Thyroid gland (tissue), 4 donors: Measurements from ENCODE around the gene RNF44. TPM values are rescaled to one million over a fixed set of nuclear protein-coding genes. Genes with fewer than 3 reads are reported as not detected.

Experiments used
- DNase-seq, 2 donors: peaks; one replicate each; pipeline ENCODE4 v3.0.0-alpha.2; 2019
- H3K27ac ChIP-seq, 3 donors: fragments of 200-600 bp; sonication (generic); 1 replicate in 2 of 3; 2 replicates in 1 of 3; pipeline ENCODE4 v1.5.1; 2016 to 2019; ENCODE audit warnings: mild to moderate bottlenecking in 1 of 3, moderate library complexity in 1 of 3
- H3K27me3 ChIP-seq: fragments of 200-600 bp; sonication (generic); one replicate; pipeline ENCODE4 v1.5.1; 2019
- H3K36me3 ChIP-seq, 2 donors: fragments of 200-600 bp; sonication (generic); one replicate each; pipeline ENCODE4 v1.5.1; 2016 to 2019
- H3K4me1 ChIP-seq, 2 donors: fragments of 200-600 bp; sonication (generic); one replicate each; pipeline ENCODE4 v1.5.1; 2017 to 2019
- H3K4me3 ChIP-seq, 3 donors: fragments of 200-600 bp; sonication (generic); replicated peaks in 1 of 3; 1 replicate in 2 of 3; 2 replicates in 1 of 3; pipeline ENCODE4 v1.5.1; 2016; ENCODE audit warnings: mild to moderate bottlenecking in 1 of 3
- H3K9me3 ChIP-seq: fragments of 200-600 bp; sonication (generic); one replicate; pipeline ENCODE4 v1.5.1; 2017
- POLR2A ChIP-seq, 2 donors: fragments of 450-650 bp; IDR thresholded peaks; one replicate each; pipeline ENCODE4 v1.6.1; 2017; ENCODE audit warnings: antibody characterized with exemption in 2 of 2, mild to moderate bottlenecking in 2 of 2, moderate library complexity in 1 of 2
- WGBS, 2 donors: methylation state at CpG; one replicate each; pipeline ENCODE4 v1.1.5; 2017; 5-methylcytosine and 5-hydroxymethylcytosine counted together
- intact Hi-C: fragments of 100-400 bp; cut with DNase I; formaldehyde crosslinking; loops from one replicate; pipeline ENCODE4 v1.15.1; 2023
- small RNA-seq: library from RNA; depleted of rRNA; stranded (forward); fragments of <200 nt; gene quantifications from one replicate; pipeline ENCODE3, GENCODE V24; 2016
- total RNA-seq, 4 donors: library from RNA; depleted of rRNA; stranded (reverse); fragments of >200 nt; gene quantifications; one replicate each; pipeline ENCODE4 v1.2.3, GENCODE V29; 2016
- TF ChIP-seq, protein P1 (sequence below), 6 experiments: fragments of 200-600 bp in 3 of 6; fragments of 450-650 bp in 3 of 6; sonication (generic) in 3 of 6; IDR thresholded peaks; one replicate each; pipeline ENCODE4 v1.5.1; 2016 to 2019; ENCODE audit warnings: antibody characterized with exemption in 6 of 6, mild to moderate bottlenecking in 2 of 6, inconsistent platforms in 1 of 6, moderate library complexity in 1 of 6

RNF44 gene
- total RNA-seq, 4 donors from 2014 or later: 12.1 to 27.3 (median 22.4) TPM

DNA sequence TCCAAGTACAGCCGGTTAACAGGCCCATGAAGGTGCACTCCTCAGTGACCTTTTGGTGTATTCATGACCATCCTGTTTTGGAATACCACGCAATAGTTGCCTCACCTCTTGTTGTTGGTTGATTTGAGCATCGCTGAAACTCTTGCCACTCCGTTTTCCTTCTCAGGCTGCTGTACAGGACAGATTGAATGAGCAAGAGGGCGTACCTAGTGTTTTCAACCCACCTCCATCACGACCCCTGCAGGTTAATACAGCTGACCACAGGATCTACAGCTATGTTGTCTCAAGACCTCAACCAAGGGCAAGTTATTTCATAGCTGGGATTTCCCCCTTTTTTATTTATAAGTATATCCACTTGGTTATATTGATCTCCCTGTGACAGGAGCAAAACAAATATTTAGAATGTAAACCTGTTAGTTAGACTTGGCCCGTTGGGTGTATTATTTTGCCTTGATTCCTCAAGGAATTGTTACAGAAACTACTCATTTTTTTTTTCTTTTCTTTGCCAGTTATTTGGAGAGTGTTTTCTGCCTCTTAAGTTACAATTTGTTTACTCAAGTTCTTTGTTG, 50.9 kb downstream of the RNF44 start:
- TF ChIP-seq, protein P1, sequence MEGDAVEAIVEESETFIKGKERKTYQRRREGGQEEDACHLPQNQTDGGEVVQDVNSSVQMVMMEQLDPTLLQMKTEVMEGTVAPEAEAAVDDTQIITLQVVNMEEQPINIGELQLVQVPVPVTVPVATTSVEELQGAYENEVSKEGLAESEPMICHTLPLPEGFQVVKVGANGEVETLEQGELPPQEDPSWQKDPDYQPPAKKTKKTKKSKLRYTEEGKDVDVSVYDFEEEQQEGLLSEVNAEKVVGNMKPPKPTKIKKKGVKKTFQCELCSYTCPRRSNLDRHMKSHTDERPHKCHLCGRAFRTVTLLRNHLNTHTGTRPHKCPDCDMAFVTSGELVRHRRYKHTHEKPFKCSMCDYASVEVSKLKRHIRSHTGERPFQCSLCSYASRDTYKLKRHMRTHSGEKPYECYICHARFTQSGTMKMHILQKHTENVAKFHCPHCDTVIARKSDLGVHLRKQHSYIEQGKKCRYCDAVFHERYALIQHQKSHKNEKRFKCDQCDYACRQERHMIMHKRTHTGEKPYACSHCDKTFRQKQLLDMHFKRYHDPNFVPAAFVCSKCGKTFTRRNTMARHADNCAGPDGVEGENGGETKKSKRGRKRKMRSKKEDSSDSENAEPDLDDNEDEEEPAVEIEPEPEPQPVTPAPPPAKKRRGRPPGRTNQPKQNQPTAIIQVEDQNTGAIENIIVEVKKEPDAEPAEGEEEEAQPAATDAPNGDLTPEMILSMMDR (IDR thresholded peaks at IDR 0.05): no peak
- TF ChIP-seq POLR2A (IDR thresholded peaks at IDR 0.05): no peak
- H3K27ac ChIP-seq: no peak overlapping the region
- intact Hi-C loops: no loop called here
- H3K4me1 ChIP-seq: no peaks in the 10 kb centered on the region
- no peak for DNase-seq
- no peaks in the 10 kb centered on the region for H3K9me3 ChIP-seq
- H3K36me3 ChIP-seq: peaks cover 16 to 29% of the 10 kb centered on the region in 2 donors
- H3K27me3 ChIP-seq: no peaks in the 10 kb centered on the region
- WGBS, 2 donors: 84 to 86% methylated on average over 7 of the region's 7 CpGs
- H3K4me3 ChIP-seq: no peak overlapping the region

DNA sequence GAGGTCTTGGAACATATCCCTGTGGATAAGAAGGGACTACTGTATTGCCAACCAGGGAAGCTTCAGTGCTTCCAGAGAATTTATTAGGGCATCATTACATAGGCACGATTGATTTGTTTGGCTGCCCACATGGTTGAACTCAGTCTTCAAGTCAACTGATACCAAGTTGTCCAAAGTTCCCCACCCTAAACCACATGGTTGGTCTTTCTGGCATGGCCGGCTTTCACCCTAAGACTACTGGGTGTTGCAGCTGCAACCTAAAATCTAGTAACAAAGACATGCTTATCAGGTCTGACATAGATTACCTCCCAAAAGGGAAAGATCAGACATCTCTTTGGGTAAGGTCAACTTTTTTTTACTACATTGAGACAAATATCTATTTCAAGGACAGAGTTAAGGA, 52.0 kb downstream of the RNF44 start:
- DNase-seq: no peak
- intact Hi-C loops: no loop called here
- H3K4me1 ChIP-seq: no peaks in the 10 kb centered on the region
- H3K27ac ChIP-seq: no peak overlapping the region
- TF ChIP-seq, protein P1 (IDR thresholded peaks at IDR 0.05): no peak
- TF ChIP-seq POLR2A (IDR thresholded peaks at IDR 0.05): no peak
- peaks cover 14 to 29% of the 10 kb centered on the region in 2 donors for H3K36me3 ChIP-seq
- 93 to 96% methylated on average over 2 of the region's 2 CpGs for WGBS, 2 donors
- no peaks in the 10 kb centered on the region for H3K27me3 ChIP-seq
- no peaks in the 10 kb centered on the region for H3K9me3 ChIP-seq
- H3K4me3 ChIP-seq: no peak overlapping the region

DNA sequence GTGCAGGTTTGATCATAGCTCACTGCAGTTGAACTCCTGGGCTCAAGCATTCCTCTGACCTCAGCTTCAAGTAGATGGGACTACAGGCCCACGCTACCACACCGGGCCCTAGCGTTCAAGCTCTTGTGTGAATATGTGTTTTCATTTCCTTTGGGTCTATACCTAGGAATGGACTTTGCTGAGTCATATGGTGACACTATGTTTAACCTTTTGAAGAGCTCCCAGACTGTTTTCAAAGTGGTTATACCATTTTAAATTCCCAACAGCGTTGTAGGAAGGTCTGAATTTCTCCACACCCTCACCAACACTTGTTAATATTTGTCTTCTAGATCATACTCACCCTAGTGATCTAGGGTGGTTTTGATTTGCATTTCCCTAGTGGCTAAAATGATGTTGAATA, 55.5 kb downstream of the RNF44 start:
- H3K36me3 ChIP-seq: peaks cover 12 to 13% of the 10 kb centered on the region in 2 donors
- no peaks in the 10 kb centered on the region for H3K4me1 ChIP-seq
- H3K27ac ChIP-seq: no peak overlapping the region
- 88 to 93% methylated on average over 4 of the region's 4 CpGs for WGBS, 2 donors
- DNase-seq: no peak
- intact Hi-C loops: no loop called here
- H3K9me3 ChIP-seq: no peaks in the 10 kb centered on the region
- no peak overlapping the region for H3K4me3 ChIP-seq
- no peak for TF ChIP-seq POLR2A (IDR thresholded peaks at IDR 0.05)
- H3K27me3 ChIP-seq: no peaks in the 10 kb centered on the region

Small RNA genes within 50 kb of the gene (small RNA-seq; reads per million reads assigned to genes)
- not detected for gene RF00019
- not detected for gene RN7SL684P

Other genes with a start within 250 kb of the RNF44 start
- gene KIAA1191, start 175.6 kb downstream of the RNF44 start, total RNA-seq: 100 to 1,000 TPM; 107 to 134 (median 119) TPM
- gene ARL10, start 171.9 kb downstream of the RNF44 start, total RNA-seq: 10 to 100 TPM in 1 of 4 donors, 1 to 10 TPM in 3; 2.1 to 11.0 (median 2.8) TPM
- 10 to 100 TPM in 2 of 4 donors, 1 to 10 TPM in 2; 4.7 to 13.7 (median 8.2) TPM for gene NOP16, start 148.8 kb downstream of the RNF44 start, total RNA-seq
- 100 to 1,000 TPM; 112 to 188 (median 138) TPM for gene HIGD2A, start 148.7 kb downstream of the RNF44 start, total RNA-seq
- 100 to 1,000 TPM in 3 of 4 donors, 10 to 100 TPM in 1; 95.2 to 139 (median 112) TPM for gene CLTB, start 120.9 kb downstream of the RNF44 start, total RNA-seq
- 100 to 1,000 TPM in 1 of 4 donors, 10 to 100 TPM in 3; 33.6 to 186 (median 43.2) TPM for gene FAF2, start 89.0 kb downstream of the RNF44 start, total RNA-seq
- under 1 TPM in 1 of 4 donors, not detected in 3; 0.11 TPM for gene CDHR2, start 11.9 kb upstream of the RNF44 start, total RNA-seq
- gene GPRIN1, start 72.8 kb upstream of the RNF44 start, total RNA-seq: under 1 TPM; 0.24 to 0.75 (median 0.30) TPM
- gene SNCB, start 93.1 kb upstream of the RNF44 start, total RNA-seq: not detected
- not detected for gene EIF4E1B, start 93.3 kb upstream of the RNF44 start, total RNA-seq
- 10 to 100 TPM; 18.9 to 24.7 (median 21.0) TPM for gene TSPAN17, start 110.1 kb upstream of the RNF44 start, total RNA-seq